ENCODE measurements around the gene SHROOM1. TPM values are rescaled to one million over a fixed set of nuclear protein-coding genes. Genes with fewer than 3 reads are reported as not detected.

Gene SHROOM1
- total RNA-seq, 3 donors from 2014 or later = 0.79 to 1.4 (median 0.83) TPM

DNA sequence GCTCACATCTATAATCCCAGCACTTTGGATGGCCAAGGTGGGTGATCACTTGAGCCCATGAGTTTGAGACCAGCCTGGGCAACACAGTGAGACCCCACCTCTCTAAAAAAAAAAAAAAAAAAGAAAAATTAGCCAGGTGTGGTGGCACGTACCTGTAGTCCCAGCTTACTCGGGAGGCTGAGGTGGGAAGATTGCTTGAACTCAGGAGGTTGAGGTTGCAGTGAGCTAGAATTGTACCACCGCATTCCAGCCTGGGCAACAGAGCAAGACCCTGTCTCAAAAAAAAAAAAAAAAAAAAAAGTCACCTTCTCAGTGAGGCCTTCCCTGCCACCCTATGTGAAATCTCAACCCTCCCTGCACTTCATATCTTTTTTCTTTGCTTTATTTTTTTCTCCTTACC is 39.4 kb downstream of the SHROOM1 start:
- ATAC-seq = no peak
- H3K36me3 Mint-ChIP-seq (ENCODE audit: insufficient read depth) = no peaks in the 10 kb centered on the region
- H3K4me3 Mint-ChIP-seq = no peak overlapping the region
- no peaks in the 10 kb centered on the region for H3K9me3 Mint-ChIP-seq
- no peaks in the 10 kb centered on the region for H3K4me1 Mint-ChIP-seq (ENCODE audit: low read depth)
- DNase-seq = no peak
- H3K27me3 Mint-ChIP-seq (ENCODE audit: low read depth) = peaks cover 15% of the 10 kb centered on the region

DNA sequence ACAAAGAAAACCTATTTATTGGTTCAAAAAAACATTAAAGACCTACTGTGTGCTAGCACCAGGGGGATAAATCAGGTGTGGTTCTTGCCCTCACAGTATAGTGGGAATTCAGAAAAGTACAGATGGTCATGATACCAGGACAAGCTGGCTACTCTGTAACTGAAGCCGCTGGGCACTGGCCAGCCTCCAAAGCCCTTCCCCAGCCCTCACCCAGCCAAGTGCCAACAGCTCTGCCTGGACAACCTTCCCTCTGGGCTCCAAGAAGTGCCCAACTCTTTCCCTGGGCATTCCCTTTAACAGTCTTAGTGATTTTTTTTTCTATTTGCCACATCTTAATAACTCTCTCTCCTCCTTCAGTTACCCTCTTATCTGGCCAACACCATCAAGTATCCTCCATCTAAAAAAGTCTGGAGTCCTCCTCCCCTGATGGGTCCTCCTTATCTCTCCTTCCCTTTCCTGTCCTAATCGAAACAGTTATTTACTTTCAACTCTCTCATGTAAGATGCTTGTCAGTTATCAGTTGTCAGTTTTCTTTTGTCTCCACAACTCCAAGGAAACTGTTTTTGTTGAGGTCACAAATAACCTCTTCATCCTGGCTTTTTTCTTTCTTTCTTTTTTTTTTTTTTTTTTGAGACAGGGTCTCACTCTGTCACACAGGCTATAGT is 40.1 kb downstream of the SHROOM1 start:
- DNase-seq (no peak), ATAC-seq (no peak)
- Mint-ChIP-seq H3K4me1 (ENCODE audit: low read depth) (no peaks in the 10 kb centered on the region), H3K9me3 (no peaks in the 10 kb centered on the region), H3K27me3 (ENCODE audit: low read depth) (peaks cover 18% of the 10 kb centered on the region), H3K4me3 (no peak overlapping the region), H3K36me3 (ENCODE audit: insufficient read depth) (no peaks in the 10 kb centered on the region)

- Mint-ChIP-seq H3K4me3 (no peak overlapping the region), H3K4me1 (ENCODE audit: low read depth) (no peaks in the 10 kb centered on the region), H3K36me3 (ENCODE audit: insufficient read depth) (no peaks in the 10 kb centered on the region), H3K27me3 (ENCODE audit: low read depth) (peaks cover 18% of the 10 kb centered on the region), H3K9me3 (no peaks in the 10 kb centered on the region)
- DNase-seq = no peak
- ATAC-seq = no peak
Measured at GRCh38 chr5:132788990-132789886, 41.2 kb downstream of the SHROOM1 start.

GRCh38 chr5:132788508-132788907 is 41.9 kb downstream of the SHROOM1 start:
- Mint-ChIP-seq H3K36me3 (ENCODE audit: insufficient read depth) (no peaks in the 10 kb centered on the region), H3K27me3 (ENCODE audit: low read depth) (peaks cover 16% of the 10 kb centered on the region), H3K4me1 (ENCODE audit: low read depth) (no peaks in the 10 kb centered on the region), H3K9me3 (no peaks in the 10 kb centered on the region), H3K4me3 (no peak overlapping the region)
- ATAC-seq (no peak), DNase-seq (no peak)

DNA sequence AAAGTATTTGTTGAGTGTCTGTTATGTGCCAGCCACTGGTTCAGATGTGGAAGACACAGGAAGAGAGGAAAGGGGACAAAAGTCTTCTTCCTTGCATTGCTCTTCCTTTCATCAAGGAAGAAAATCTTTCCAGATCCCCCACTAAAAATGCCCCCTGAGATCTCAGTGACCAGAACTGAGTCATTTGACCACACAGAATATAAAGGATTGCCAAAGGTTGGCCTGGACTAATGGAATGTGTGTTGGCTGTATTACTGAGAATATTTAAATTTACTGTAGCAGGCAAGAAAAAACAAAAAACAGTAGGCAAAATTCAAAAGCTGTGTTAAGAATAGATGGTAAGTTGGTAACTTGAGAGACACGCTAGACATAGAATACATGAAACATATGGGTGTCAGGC is 43.4 kb downstream of the SHROOM1 start:
- Mint-ChIP-seq H3K36me3 (ENCODE audit: insufficient read depth) (no peaks in the 10 kb centered on the region), H3K27me3 (ENCODE audit: low read depth) (peaks cover 22% of the 10 kb centered on the region), H3K9me3 (no peaks in the 10 kb centered on the region), H3K4me3 (no peak overlapping the region), H3K4me1 (ENCODE audit: low read depth) (no peaks in the 10 kb centered on the region)
- no peak for DNase-seq
- no peak for ATAC-seq

DNA sequence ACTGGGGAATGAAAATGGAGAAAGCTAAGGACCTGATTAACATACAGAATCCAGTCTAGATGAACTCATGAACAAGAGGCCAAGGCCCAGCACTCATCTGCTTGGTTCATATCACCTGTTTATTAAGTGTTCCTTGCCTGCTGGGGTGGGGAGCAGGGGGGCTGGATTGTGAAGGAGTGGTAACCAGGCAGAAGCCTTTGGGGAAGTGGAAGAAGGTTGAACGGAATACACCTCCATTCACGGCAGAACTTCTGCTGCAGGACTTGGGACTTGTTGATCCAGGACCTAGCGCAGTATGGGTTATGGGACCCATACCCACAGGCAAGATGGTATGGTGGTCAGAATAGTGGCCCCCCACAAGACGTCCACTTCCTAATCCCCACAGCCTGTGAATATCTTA is 44.6 kb downstream of the SHROOM1 start:
- Mint-ChIP-seq H3K36me3 (ENCODE audit: insufficient read depth) (no peaks in the 10 kb centered on the region), H3K4me1 (ENCODE audit: low read depth) (peaks cover 3% of the 10 kb centered on the region), H3K9me3 (no peaks in the 10 kb centered on the region), H3K4me3 (no peak overlapping the region), H3K27me3 (ENCODE audit: low read depth) (peaks cover 27% of the 10 kb centered on the region)
- DNase-seq = no peak
- no peak for ATAC-seq

DNA sequence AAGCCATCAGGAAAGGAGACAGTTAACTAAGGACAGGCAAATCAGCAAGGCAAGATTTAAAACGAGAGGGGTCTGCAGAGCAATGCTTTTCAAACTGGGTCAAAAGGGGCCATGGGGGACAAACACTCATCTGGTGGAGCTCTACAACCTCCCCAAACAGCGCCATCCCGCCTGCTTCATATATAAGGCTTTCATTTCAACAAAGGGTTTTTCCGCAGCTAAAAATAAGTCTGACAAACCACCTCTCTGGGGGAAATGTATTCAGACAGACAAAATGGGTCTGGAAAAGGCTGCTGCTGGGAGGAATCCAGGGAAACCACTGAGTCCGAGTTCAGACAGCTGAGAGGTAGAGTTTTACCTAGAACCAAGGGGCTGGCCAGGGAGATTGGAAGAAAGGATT is 45.1 kb downstream of the SHROOM1 start:
- no peak for ATAC-seq

GRCh38 chr5:132782101-132782500 is 48.3 kb downstream of the SHROOM1 start:
- Mint-ChIP-seq H3K4me1 (ENCODE audit: low read depth) (peaks cover 15% of the 10 kb centered on the region), H3K27me3 (ENCODE audit: low read depth) (peaks cover 36% of the 10 kb centered on the region), H3K36me3 (ENCODE audit: insufficient read depth) (no peaks in the 10 kb centered on the region), H3K4me3 (no peak overlapping the region), H3K9me3 (no peaks in the 10 kb centered on the region)
- ATAC-seq (no peak), DNase-seq (no peak)

More for the DNA sequence above, 45.1 kb downstream of the SHROOM1 start:
- H3K27me3 Mint-ChIP-seq (ENCODE audit: low read depth) = peaks cover 27% of the 10 kb centered on the region
- no peaks in the 10 kb centered on the region for H3K36me3 Mint-ChIP-seq (ENCODE audit: insufficient read depth)
- no peaks in the 10 kb centered on the region for H3K9me3 Mint-ChIP-seq
- H3K4me1 Mint-ChIP-seq (ENCODE audit: low read depth) = peaks cover 7% of the 10 kb centered on the region
- no peak overlapping the region for H3K4me3 Mint-ChIP-seq
- no peak for DNase-seq

DNA sequence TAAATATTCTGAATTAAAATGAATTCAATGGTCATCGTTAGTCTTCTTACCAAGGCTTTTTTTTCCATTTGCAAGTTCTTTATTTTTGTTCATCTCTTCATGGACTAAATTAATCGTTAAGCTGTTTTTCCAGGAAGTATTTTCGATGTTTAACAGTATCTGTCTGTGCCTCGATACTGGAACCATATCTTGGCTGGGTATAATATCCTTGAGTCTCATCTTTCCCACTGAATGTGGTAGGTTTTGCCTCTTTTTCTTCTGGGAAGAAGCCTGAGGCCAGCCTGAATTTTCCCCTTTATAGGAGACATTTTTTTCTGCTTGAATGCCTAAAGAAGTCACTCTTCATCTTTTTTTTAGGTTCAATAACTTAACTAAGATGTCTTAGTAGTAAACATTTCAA is 49.4 kb downstream of the SHROOM1 start:
- no peaks in the 10 kb centered on the region for H3K9me3 Mint-ChIP-seq
- ATAC-seq (no peak), DNase-seq (no peak)
- no peak overlapping the region for H3K4me3 Mint-ChIP-seq
- H3K4me1 Mint-ChIP-seq (ENCODE audit: low read depth) = peaks cover 18% of the 10 kb centered on the region
- H3K27me3 Mint-ChIP-seq (ENCODE audit: low read depth) = peaks cover 36% of the 10 kb centered on the region
- no peaks in the 10 kb centered on the region for H3K36me3 Mint-ChIP-seq (ENCODE audit: insufficient read depth)

DNA sequence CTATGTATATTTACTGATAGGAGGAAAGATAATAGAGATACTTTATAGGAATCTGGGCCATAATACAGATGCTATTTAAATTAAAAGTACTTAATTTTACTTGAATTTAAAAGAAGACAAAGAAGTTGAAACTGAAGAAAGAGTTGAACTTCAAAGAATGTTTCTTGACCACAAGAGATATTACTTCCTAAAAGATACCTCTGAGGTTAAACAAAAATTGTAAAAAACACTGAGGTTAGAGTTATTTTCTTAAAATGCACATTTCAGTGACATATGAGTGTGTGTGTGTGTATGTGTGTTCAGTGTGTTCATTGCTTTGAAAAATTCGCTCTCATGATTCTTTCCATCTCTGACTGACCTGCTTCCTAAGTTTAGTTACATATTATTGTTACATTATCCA is 49.9 kb downstream of the SHROOM1 start:
- H3K27me3 Mint-ChIP-seq (ENCODE audit: low read depth) = peaks cover 35% of the 10 kb centered on the region

GRCh38 chr5:132779961-132780360 is 50.5 kb downstream of the SHROOM1 start:
- peaks cover 29% of the 10 kb centered on the region for H3K27me3 Mint-ChIP-seq (ENCODE audit: low read depth)
- DNase-seq (no peak), ATAC-seq (no peak)
- H3K36me3 Mint-ChIP-seq (ENCODE audit: insufficient read depth) = no peaks in the 10 kb centered on the region
- H3K9me3 Mint-ChIP-seq = no peaks in the 10 kb centered on the region
- H3K4me1 Mint-ChIP-seq (ENCODE audit: low read depth) = peaks cover 24% of the 10 kb centered on the region
- H3K4me3 Mint-ChIP-seq = no peak overlapping the region

More for the DNA sequence above, 49.9 kb downstream of the SHROOM1 start:
- no peaks in the 10 kb centered on the region for H3K9me3 Mint-ChIP-seq
- no peak overlapping the region for H3K4me3 Mint-ChIP-seq
- peaks cover 22% of the 10 kb centered on the region for H3K4me1 Mint-ChIP-seq (ENCODE audit: low read depth)
- ATAC-seq (no peak), DNase-seq (no peak)
- no peaks in the 10 kb centered on the region for H3K36me3 Mint-ChIP-seq (ENCODE audit: insufficient read depth)

- Mint-ChIP-seq H3K36me3 (ENCODE audit: insufficient read depth) (no peaks in the 10 kb centered on the region), H3K4me3 (peak overlapping the region; percentile 14), H3K27me3 (ENCODE audit: low read depth) (peaks cover 27% of the 10 kb centered on the region), H3K9me3 (no peaks in the 10 kb centered on the region), H3K4me1 (ENCODE audit: low read depth) (peaks cover 24% of the 10 kb centered on the region)
- ATAC-seq (no peak), DNase-seq (no peak)
Measured at GRCh38 chr5:132778856-132779255, 51.6 kb downstream of the SHROOM1 start.

DNA sequence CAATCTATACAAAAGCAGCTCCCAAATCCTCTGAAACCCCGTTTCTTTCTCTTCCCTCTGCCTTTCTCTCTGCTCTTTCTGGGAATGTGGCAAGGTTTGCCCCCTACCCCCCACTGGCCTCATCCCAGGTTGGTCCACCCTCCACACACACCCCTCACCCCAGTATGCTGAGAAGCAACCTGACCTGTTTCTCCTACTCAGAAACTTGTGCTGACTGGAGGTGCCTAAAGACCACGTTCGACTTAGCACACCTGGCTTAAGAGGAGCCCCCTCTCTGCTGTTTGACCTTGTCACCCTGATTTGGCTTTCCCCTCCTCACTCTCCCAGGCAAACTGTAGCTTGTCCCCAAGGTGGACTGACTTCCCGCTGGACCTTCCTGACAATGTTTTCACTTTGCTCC is 52.3 kb downstream of the SHROOM1 start:
- Mint-ChIP-seq H3K27me3 (ENCODE audit: low read depth) (peaks cover 24% of the 10 kb centered on the region), H3K4me3 (peak overlapping the region; percentile 78), H3K9me3 (no peaks in the 10 kb centered on the region), H3K36me3 (ENCODE audit: insufficient read depth) (no peaks in the 10 kb centered on the region), H3K4me1 (ENCODE audit: low read depth) (peaks cover 24% of the 10 kb centered on the region)
- DNase-seq (no peak), ATAC-seq (no peak)

GRCh38 chr5:132777209-132778069 is 53.0 kb downstream of the SHROOM1 start, which contains the start of gene SEPTIN8:
Gene SEPTIN8 (minus strand): TSS chr5:132777239. CDS start chr5:132777137, 102 bp downstream.
- Mint-ChIP-seq H3K4me3 (peak within 1 kb of the TSS; percentile 78), H3K9me3 (no peaks in the 10 kb centered on the region), H3K36me3 (ENCODE audit: insufficient read depth) (no peaks in the 10 kb centered on the region), H3K4me1 (ENCODE audit: low read depth) (peaks cover 24% of the 10 kb centered on the region), H3K27me3 (ENCODE audit: low read depth) (peaks cover 18% of the 10 kb centered on the region)
- ATAC-seq (peak; percentile 72 to 74), DNase-seq (peak; percentile 15)

Measured in activated T-cell treated with anti-CD3 and anti-CD28 coated beads, Interleukin-2, amount 50 U/mL, for 4 hours (primary cell).